A549 (cell line): Measurements from ENCODE around the gene ZNF335.

Source experiments
- CHD4 ChIP-seq: fragments of 200-600 bp; sonication (generic); IDR thresholded peaks from 2 replicates; pipeline ENCODE4 v1.6.1; 2016; ENCODE audit warnings: antibody characterized with exemption, mild to moderate bottlenecking, borderline replicate concordance
- CTCF ChIP-seq: fragments of >200 bp; sonication (Bioruptor Twin); formaldehyde crosslinking; IDR thresholded peaks from 3 replicates; pipeline ENCODE4 v1.5.1; 2016
- HDAC2 ChIP-seq: fragments of 200-600 bp; sonication (generic); IDR thresholded peaks from 2 replicates; pipeline ENCODE4 v1.6.1; 2016
- NPAS2 ChIP-seq: fragments of 250-450 bp; sonication (Bioruptor Pico); IDR thresholded peaks from 2 replicates; pipeline ENCODE4 v1.8.0; 2022; ENCODE audit warnings: mild to moderate bottlenecking, moderate library complexity, borderline replicate concordance
- POLR2A ChIP-seq: IDR thresholded peaks from 2 replicates; pipeline ENCODE4 v1.6.1; 2012; ENCODE audit warnings: mild to moderate bottlenecking, low read length
- POLR2AphosphoS2 ChIP-seq: conservative IDR thresholded peaks from 2 replicates; pipeline ENCODE4 v1.6.1; 2012; ENCODE audit warnings: low read length, improper control_type of control experiment, inconsistent platforms

GRCh38 chr20:45985573-45985972 lies 13.6 kb upstream of the ZNF335 start:
- TF ChIP-seq CHD4 (no peak), CTCF (no peak), POLR2A (no peak), HDAC2 (no peak), POLR2AphosphoS2 (no peak), NPAS2 (no peak)
